Measurements from ENCODE around the gene UCKL1.
"Not testable (repeated sequence)": the region's sequence is repeated elsewhere in the genome, so short reads cannot be mapped to it uniquely, and the experiment has no call there.

Gene UCKL1

GRCh38 chr20:63955827-63956663 lies at the start of gene UCKL1:
UCKL1 (minus strand) TSS chr20:63956416; CDS start chr20:63956372, 44 bp downstream.
- peak; percentile 91 for DNase-seq

GRCh38 chr20:64005394-64005793 lies 49.2 kb upstream of the UCKL1 start:
- DNase-seq: no peak

- DNase-seq: no peak
These were observed 47.9 kb upstream of the UCKL1 start for GRCh38 chr20:64003960-64004725.

- DNase-seq: no peak
These were observed 45.4 kb upstream of the UCKL1 start for GRCh38 chr20:64001607-64002011.

GRCh38 chr20:64000906-64001305 lies 44.7 kb upstream of the UCKL1 start:
- no peak for DNase-seq

GRCh38 chr20:63982937-63983336 lies 26.7 kb upstream of the UCKL1 start:
- no peak for DNase-seq

- DNase-seq: peak; percentile 99
These were observed 24.9 kb upstream of the UCKL1 start, which contains the start of gene PRPF6 for GRCh38 chr20:63980806-63981728. PRPF6 (plus strand) TSS chr20:63981132; CDS start chr20:63981246, 114 bp downstream.

- no peak for DNase-seq
These were observed 24.1 kb upstream of the UCKL1 start for GRCh38 chr20:63980317-63980805.

- DNase-seq: peak; percentile 88
These were observed 23.5 kb upstream of the UCKL1 start, which contains the start of gene SAMD10 for GRCh38 chr20:63979557-63980316. SAMD10 (minus strand) TSS chr20:63979642; CDS start chr20:63979467, 175 bp downstream.

GRCh38 chr20:63979229-63979556 lies 23.0 kb upstream of the UCKL1 start:
- DNase-seq: no peak

GRCh38 chr20:63978319-63979228 lies 22.4 kb upstream of the UCKL1 start:
- DNase-seq: peak; percentile 80

GRCh38 chr20:63977739-63978276 lies 21.6 kb upstream of the UCKL1 start:
- DNase-seq: no peak

- DNase-seq: no peak
These were observed 20.9 kb upstream of the UCKL1 start for GRCh38 chr20:63976980-63977738.

GRCh38 chr20:63976511-63976910 lies 20.3 kb upstream of the UCKL1 start:
- not testable (repeated sequence) for DNase-seq

GRCh38 chr20:63974402-63975200 lies 18.4 kb upstream of the UCKL1 start:
- no peak for DNase-seq

GRCh38 chr20:63973636-63974401 lies 17.6 kb upstream of the UCKL1 start:
- peak; percentile 87 for DNase-seq

GRCh38 chr20:63973160-63973479 lies 16.9 kb upstream of the UCKL1 start:
- no peak for DNase-seq

Data from RPMI8226 (cell line).